Activated CD4-positive, alpha-beta T cell treated with anti-CD3 and anti-CD28 coated beads, Interleukin-2, Interleukin-6, amounts not matched to agents 100 ng/mL and 50 ng/mL, durations not matched to agents 16 hours and 8 hours (primary cell): ENCODE results near the gene LRRC36.

Experiments
- DNase-seq: peaks from one replicate; pipeline ENCODE4 v3.0.0-alpha.2; 2020

The LRRC36 gene

GRCh38 chr16:67429053-67429798 is 102.6 kb downstream of the LRRC36 start:
- no peak for DNase-seq

- no peak for DNase-seq
These were observed 103.3 kb downstream of the LRRC36 start for GRCh38 chr16:67429799-67430503.

- peak; percentile 16 for DNase-seq
These were observed 103.9 kb downstream of the LRRC36 start for GRCh38 chr16:67430504-67430976.

GRCh38 chr16:67430977-67431774 is 104.6 kb downstream of the LRRC36 start, which contains the start of gene HSD11B2:
Gene HSD11B2, plus strand, starts transcription at chr16:67431121. Its CDS starts 128 bp downstream, at chr16:67431249.
- DNase-seq, result no peak

DNA sequence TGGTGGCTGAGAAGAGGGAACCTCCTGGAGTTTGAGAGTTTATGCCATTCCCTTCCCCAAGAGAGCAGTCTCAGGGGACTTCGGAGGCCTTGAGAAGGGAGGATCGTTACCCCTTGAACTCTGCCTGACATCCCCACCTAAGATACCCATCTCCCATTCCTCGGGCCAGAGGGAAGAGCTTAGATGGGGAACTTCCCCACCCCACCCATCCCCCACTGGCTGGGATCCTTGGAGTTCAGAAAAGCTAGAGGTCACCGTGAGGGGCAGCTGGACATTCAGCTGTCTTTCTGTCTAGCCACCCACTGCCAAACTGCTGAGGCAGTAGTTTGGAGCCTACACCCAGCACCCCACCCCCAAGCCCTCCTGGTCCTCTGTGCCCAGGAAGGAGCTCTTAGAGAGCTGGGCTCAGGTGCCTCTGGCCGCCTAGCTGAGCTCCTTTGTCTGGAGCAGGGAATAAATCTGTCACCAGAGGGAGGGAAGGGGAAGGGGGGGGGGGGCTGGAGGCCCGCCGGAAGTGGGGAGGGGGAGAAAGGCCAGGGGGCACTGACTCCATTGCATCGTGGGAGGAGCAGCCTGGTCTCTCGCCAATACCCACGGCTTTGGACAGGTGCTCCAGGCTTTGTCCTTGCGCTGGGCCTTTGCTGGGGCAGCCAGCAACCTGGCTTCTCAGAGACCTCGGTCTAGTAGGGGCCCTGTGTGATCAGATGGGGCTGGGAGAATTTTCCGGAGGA is 105.3 kb downstream of the LRRC36 start:
- no peak for DNase-seq

DNA sequence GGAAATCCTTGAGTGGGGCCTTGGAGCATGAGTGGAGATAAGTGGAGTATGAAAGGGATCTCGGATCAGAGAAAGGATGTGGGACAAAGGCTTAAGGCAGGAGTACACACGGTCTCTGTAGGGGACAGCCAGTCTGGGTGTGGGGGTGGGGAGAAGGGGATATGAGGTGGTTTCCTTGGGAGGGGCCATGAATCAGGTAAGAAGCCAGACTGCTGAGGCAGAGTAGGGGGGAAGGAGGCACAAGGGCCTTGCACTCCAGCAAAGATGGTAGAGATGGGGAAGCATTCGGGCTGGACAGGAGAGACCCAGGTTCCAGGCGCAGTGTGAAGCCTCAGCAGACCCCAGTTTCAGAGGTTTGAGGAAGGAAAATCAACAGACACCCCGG is 105.9 kb downstream of the LRRC36 start:
- DNase-seq, result no peak

- no peak for DNase-seq
These were observed 106.6 kb downstream of the LRRC36 start for GRCh38 chr16:67433131-67433719.
